NCI-H2196 treated with DMSO at 0.1 percent for 48 hours (cell line): Measurements from ENCODE around the gene MSRB1.
"Not testable (repeated sequence)": the region's sequence is repeated elsewhere in the genome, so short reads cannot be mapped to it uniquely, and the experiment has no call there.

Source experiments
- DNase-seq: peaks from one replicate; lab custom pipeline; 2025; ENCODE audit not compliant: unreplicated experiment; lab: John Stamatoyannopoulos, UW

MSRB1 gene

GRCh38 chr16:1941162-1942046, 1.6 kb downstream of the MSRB1 start:
- no peak for DNase-seq

- no peak for DNase-seq
These were observed 2.5 kb downstream of the MSRB1 start for GRCh38 chr16:1940273-1941161.

- DNase-seq: not testable (repeated sequence)
These were observed 3.2 kb downstream of the MSRB1 start for GRCh38 chr16:1939833-1940232.

- DNase-seq: no peak
These were observed 4.1 kb downstream of the MSRB1 start for GRCh38 chr16:1938910-1939309.

GRCh38 chr16:1938316-1938715, 4.7 kb downstream of the MSRB1 start:
- no peak for DNase-seq

GRCh38 chr16:1936945-1937479, 6.0 kb downstream of the MSRB1 start:
- DNase-seq: no peak

GRCh38 chr16:1933097-1933661, 9.8 kb downstream of the MSRB1 start:
- no peak for DNase-seq

- DNase-seq: peak; percentile 26
These were observed 10.7 kb downstream of the MSRB1 start for GRCh38 chr16:1932050-1933028.

- no peak for DNase-seq
These were observed 12.7 kb downstream of the MSRB1 start for GRCh38 chr16:1930338-1930720.

- DNase-seq: peak; percentile 80
These were observed 13.2 kb downstream of the MSRB1 start for GRCh38 chr16:1929578-1930337.

- DNase-seq: peak; percentile 26
These were observed 13.9 kb downstream of the MSRB1 start for GRCh38 chr16:1929105-1929504.

- DNase-seq: no peak
These were observed 16.7 kb downstream of the MSRB1 start for GRCh38 chr16:1926271-1926670.

GRCh38 chr16:1924095-1924494, 18.9 kb downstream of the MSRB1 start:
- DNase-seq: no peak

- DNase-seq: no peak
These were observed 19.5 kb downstream of the MSRB1 start for GRCh38 chr16:1923299-1924034.

- no peak for DNase-seq
These were observed 20.6 kb downstream of the MSRB1 start for GRCh38 chr16:1922357-1922756.

- no peak for DNase-seq
These were observed 22.2 kb downstream of the MSRB1 start for GRCh38 chr16:1920727-1921171.

GRCh38 chr16:1920122-1920521, 22.9 kb downstream of the MSRB1 start:
- not testable (repeated sequence) for DNase-seq

- DNase-seq: no peak
These were observed 23.5 kb downstream of the MSRB1 start for GRCh38 chr16:1919327-1919998.
